ENCODE measurements around the gene AKAP10. TPM values are rescaled to one million over a fixed set of nuclear protein-coding genes. Genes with fewer than 3 reads are reported as not detected.

AKAP10 gene
- total and polyA plus RNA-seq, 2 donors (not counting 1 experiment from before 2014, with no cell fraction given): 20.6 to 71.2 TPM

DNA sequence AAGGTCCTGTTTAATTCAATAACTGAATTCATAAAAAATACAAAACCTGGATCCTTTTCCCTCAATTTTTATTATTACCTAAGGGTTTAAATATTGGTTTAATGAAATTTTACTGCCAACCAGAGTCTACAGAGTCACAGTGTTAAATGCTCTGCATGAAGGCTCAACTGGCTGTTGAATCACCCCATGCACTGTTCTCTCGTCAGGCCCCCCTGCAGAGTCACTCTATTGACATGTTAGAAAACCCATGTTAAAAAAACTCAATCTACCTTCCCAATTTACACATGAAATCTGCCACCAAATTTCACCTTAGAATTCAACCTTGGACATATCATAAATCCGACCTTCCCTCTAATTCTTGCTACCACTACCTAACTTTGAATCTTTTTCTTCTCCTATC is 66.6 kb downstream of the AKAP10 start:
- Histone ChIP-seq H3K27ac (ENCODE audit: low read length in 2 of 2) (no peak overlapping the region), H3K79me2 (ENCODE audit: control insufficient read depth, insufficient read depth, low read length) (no peaks in the 10 kb centered on the region), H3K36me3 (replicated peaks in 1 of 2; ENCODE audit: control extremely low read depth in 1 of 2, control insufficient read depth in 1 of 2, extremely low read depth in 1 of 2, insufficient read depth in 2 of 2, low read length in 1 of 2) (peaks cover 17 to 68% of the 10 kb centered on the region in 2 experiments), H4K20me1 (ENCODE audit: control insufficient read depth, insufficient read depth, low read length, poor library complexity, severe bottlenecking) (no peaks in the 10 kb centered on the region), H3K9ac (ENCODE audit: low read length) (no peak overlapping the region), H3K9me3 (ENCODE audit: control extremely low read depth in 1 of 3, control insufficient read depth in 2 of 3, insufficient read depth in 1 of 3, low read length in 2 of 3) (no peaks in the 10 kb centered on the region), H2AFZ (ENCODE audit: insufficient read depth, low read depth, low read length, poor library complexity, severe bottlenecking) (no peak overlapping the region), H3K27me3 (replicated peaks in 1 of 4; ENCODE audit: control extremely low read depth in 1 of 4, control insufficient read depth in 3 of 4, insufficient read depth in 4 of 4, low read length in 3 of 4) (no peaks in the 10 kb centered on the region), H3K4me3 (ENCODE audit: control extremely low read depth in 1 of 5, extremely low read depth in 1 of 5, insufficient read depth in 1 of 5, low read depth in 2 of 5, low read length in 4 of 5) (no peak overlapping the region), H3K4me1 (ENCODE audit: control insufficient read depth in 2 of 2, insufficient read depth in 2 of 2, low read length in 2 of 2) (no peaks in the 10 kb centered on the region), H3K4me2 (replicated peaks; ENCODE audit: low read depth, low read length, poor library complexity, severe bottlenecking) (no peak overlapping the region)
- no peak overlapping the region for H3K27ac Mint-ChIP-seq
- no peak for DNase-seq
- 93% methylated on average over 2 of the region's 2 CpGs for WGBS (ENCODE audit: insufficient coverage)
- intact Hi-C loops (cut with micrococcal nuclease): no loop called here
- POLR2A ChIA-PET: no interaction called here
- H3K27me3 Mint-ChIP-seq: no peaks in the 10 kb centered on the region
- H3K4me1 Mint-ChIP-seq: no peaks in the 10 kb centered on the region
- no peak for ATAC-seq (ENCODE audit: low read depth)
- H3K9me3 Mint-ChIP-seq (ENCODE audit: insufficient read depth): no peaks in the 10 kb centered on the region
- CTCF ChIA-PET: no interaction called here
- TF ChIP-seq, protein P1, sequence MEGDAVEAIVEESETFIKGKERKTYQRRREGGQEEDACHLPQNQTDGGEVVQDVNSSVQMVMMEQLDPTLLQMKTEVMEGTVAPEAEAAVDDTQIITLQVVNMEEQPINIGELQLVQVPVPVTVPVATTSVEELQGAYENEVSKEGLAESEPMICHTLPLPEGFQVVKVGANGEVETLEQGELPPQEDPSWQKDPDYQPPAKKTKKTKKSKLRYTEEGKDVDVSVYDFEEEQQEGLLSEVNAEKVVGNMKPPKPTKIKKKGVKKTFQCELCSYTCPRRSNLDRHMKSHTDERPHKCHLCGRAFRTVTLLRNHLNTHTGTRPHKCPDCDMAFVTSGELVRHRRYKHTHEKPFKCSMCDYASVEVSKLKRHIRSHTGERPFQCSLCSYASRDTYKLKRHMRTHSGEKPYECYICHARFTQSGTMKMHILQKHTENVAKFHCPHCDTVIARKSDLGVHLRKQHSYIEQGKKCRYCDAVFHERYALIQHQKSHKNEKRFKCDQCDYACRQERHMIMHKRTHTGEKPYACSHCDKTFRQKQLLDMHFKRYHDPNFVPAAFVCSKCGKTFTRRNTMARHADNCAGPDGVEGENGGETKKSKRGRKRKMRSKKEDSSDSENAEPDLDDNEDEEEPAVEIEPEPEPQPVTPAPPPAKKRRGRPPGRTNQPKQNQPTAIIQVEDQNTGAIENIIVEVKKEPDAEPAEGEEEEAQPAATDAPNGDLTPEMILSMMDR (IDR thresholded peaks at IDR 0.05): no peak
- TF ChIP-seq EZH2 (IDR thresholded peaks at IDR 0.05; ENCODE audit: borderline replicate concordance, insufficient read depth, low read depth, low read length, poor library complexity, severe bottlenecking): no peak
- H3K4me3 Mint-ChIP-seq: no peak overlapping the region

- no peak overlapping the region for H3K9ac ChIP-seq (ENCODE audit: low read length)
- H3K27me3 ChIP-seq (replicated peaks in 1 of 4; ENCODE audit: control extremely low read depth in 1 of 4, control insufficient read depth in 3 of 4, insufficient read depth in 4 of 4, low read length in 3 of 4): no peaks in the 10 kb centered on the region
- TF ChIP-seq, protein P1 (IDR thresholded peaks at IDR 0.05): no peak
- TF ChIP-seq EZH2 (IDR thresholded peaks at IDR 0.05; ENCODE audit: borderline replicate concordance, insufficient read depth, low read depth, low read length, poor library complexity, severe bottlenecking): no peak
- Mint-ChIP-seq H3K27me3 (no peaks in the 10 kb centered on the region), H3K4me1 (no peaks in the 10 kb centered on the region), H3K4me3 (no peak overlapping the region), H3K9me3 (ENCODE audit: insufficient read depth) (no peaks in the 10 kb centered on the region), H3K27ac (no peak overlapping the region)
- H3K36me3 ChIP-seq (replicated peaks in 1 of 2; ENCODE audit: control extremely low read depth in 1 of 2, control insufficient read depth in 1 of 2, extremely low read depth in 1 of 2, insufficient read depth in 2 of 2, low read length in 1 of 2): peaks cover 15 to 64% of the 10 kb centered on the region in 2 experiments
- DNase-seq (no peak), ATAC-seq (ENCODE audit: low read depth) (no peak)
- CTCF ChIA-PET: no interaction called here
- intact Hi-C loops (cut with micrococcal nuclease): no loop called here
- H2AFZ ChIP-seq (ENCODE audit: insufficient read depth, low read depth, low read length, poor library complexity, severe bottlenecking): no peak overlapping the region
- no peak overlapping the region for H3K4me3 ChIP-seq (ENCODE audit: control extremely low read depth in 1 of 5, extremely low read depth in 1 of 5, insufficient read depth in 1 of 5, low read depth in 2 of 5, low read length in 4 of 5)
- H3K4me1 ChIP-seq (ENCODE audit: control insufficient read depth in 2 of 2, insufficient read depth in 2 of 2, low read length in 2 of 2): no peaks in the 10 kb centered on the region
- H3K27ac ChIP-seq (ENCODE audit: low read length in 2 of 2): no peak overlapping the region
- POLR2A ChIA-PET: no interaction called here
- WGBS (ENCODE audit: insufficient coverage): 98% methylated on average over 4 of the region's 6 CpGs
- no peak overlapping the region for H3K4me2 ChIP-seq (replicated peaks; ENCODE audit: low read depth, low read length, poor library complexity, severe bottlenecking)
- no peaks in the 10 kb centered on the region for H4K20me1 ChIP-seq (ENCODE audit: control insufficient read depth, insufficient read depth, low read length, poor library complexity, severe bottlenecking)
- no peaks in the 10 kb centered on the region for H3K79me2 ChIP-seq (ENCODE audit: control insufficient read depth, insufficient read depth, low read length)
- H3K9me3 ChIP-seq (ENCODE audit: control extremely low read depth in 1 of 3, control insufficient read depth in 2 of 3, insufficient read depth in 1 of 3, low read length in 2 of 3): no peaks in the 10 kb centered on the region
Observed at GRCh38 chr17:19909139-19909538, 68.5 kb downstream of the AKAP10 start.

Data from B cell (primary cell).